HG02588 (cell line): Measurements from ENCODE around the gene BHLHE23.
"Not testable (repeated sequence)": the region's sequence is repeated elsewhere in the genome, so short reads cannot be mapped to it uniquely, and the experiment has no call there.

ENCODE experiments used
- ATAC-seq: cut with Tn5 transposase; IDR thresholded peaks from one replicate; pipeline ENCODE4 v1.9.1; 2021; ENCODE audit warnings: mild to moderate bottlenecking, moderate library complexity; ENCODE audit not compliant: unreplicated experiment

Gene BHLHE23

GRCh38 chr20:63043348-63044203, 36.8 kb upstream of the BHLHE23 start:
- no peak for ATAC-seq

- ATAC-seq: peak; percentile 55
Measured at GRCh38 chr20:63042448-63043071, 35.8 kb upstream of the BHLHE23 start.

DNA sequence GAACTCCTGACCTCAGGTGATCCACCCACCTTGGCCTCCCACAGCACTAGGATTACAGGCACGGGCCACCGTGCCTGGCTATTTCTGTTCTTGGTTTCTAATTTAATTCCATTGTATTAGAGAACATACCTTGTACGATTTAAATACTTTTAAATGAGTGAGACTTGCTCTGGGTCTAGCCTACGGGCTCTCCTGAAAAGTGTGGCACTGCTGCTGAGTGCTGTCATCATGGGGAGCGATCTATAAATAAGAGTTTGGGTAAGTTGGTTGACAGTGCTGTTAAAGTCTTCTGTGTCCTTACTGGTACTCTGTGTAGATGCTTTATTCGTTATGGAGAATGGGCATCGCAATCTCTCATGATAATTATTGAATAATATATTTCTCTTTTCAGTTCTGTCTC, 35.0 kb upstream of the BHLHE23 start:
- ATAC-seq: no peak

GRCh38 chr20:63037669-63038268, 31.0 kb upstream of the BHLHE23 start:
- ATAC-seq: no peak

GRCh38 chr20:63036291-63036690, 29.5 kb upstream of the BHLHE23 start:
- no peak for ATAC-seq

GRCh38 chr20:63035603-63036185, 28.9 kb upstream of the BHLHE23 start:
- ATAC-seq: no peak

- ATAC-seq: not testable (repeated sequence)
Measured at GRCh38 chr20:63034710-63035602, 28.2 kb upstream of the BHLHE23 start.

DNA sequence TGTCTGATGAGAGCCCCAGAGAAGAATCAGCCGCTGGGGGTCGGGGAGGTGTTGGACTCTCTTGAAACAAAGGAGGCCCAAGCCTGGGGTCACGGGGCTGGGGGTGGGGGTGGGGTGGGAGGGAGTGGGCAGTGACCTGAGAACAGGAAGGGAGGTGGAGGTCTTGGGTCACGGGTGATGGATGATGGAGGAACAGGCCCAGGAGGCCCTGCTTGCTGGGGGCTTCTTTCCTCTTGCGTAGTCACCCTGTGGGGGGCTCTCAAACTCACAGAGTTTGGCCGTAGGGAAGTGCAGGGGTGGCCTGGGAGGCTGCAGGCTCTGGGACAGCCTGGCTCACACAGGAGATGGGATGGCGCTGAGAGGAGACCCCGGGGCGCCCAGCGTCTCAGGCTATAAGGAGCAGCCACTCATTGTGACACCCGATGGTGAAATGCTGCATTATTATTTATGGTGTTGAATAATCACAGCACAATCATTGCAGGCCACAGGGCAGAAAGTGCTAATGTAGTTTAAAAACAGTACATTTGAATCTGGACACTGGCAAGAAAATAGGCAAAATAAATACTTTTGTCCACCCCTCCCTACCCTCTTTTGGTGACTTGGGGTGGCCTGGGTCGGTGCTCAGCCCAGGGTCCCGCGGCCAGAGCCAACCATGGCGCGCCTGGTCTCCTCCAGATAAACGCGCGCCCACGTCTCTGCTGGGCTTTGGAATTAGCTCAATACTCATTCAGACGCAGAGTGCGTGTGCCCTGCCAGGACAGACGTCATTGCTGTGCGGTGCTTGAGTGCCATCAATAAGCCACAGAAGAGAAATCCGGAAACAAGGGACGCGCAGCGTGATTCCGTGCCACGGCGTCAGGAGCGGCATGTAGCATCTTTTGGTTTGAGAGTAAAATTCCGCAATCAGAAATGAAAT, 27.3 kb upstream of the BHLHE23 start:
- ATAC-seq: no peak

DNA sequence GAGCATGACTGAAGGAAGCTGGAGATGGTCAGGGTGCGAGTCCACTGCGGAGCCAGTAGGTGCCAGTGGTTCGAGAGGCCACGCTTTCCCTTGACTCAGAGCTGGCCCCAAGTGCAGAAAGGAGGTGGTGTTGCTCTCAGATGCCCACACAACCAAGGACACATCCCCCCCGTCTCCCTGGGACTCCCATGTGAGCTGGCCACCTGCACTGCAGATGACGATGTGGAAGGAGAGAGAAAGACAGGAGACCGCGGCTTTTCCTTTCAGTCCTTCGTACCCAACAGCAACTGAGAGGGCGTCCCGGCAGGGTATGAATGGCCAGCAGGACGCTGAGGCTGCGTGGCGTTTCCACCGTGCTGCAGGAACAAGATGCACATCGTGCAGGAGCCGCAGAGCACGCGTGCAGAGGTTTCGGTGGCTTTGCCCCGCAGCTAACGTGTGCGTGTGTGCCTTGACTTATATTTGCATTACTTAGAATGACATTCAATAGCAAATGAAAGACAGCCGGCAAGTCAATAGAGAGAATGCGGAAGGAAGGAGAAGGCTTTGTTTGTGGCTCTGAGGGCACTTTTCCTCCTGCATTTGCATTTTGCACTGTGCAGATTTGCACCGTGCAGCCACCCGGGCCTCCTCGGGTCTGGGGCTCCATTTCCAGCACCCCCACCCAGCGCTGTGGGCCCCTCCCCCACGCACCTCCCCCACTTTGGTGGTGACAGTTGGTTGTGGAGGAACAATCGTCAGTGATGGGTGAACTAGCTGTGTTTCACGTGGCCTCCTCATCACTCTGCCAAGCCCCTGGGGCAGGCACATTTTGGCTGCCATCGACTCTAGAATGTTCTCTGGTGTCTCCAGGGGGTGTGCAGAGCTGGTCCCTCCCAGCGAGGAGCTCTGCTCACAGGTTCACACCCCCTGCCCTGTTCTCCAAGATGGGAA, 26.4 kb upstream of the BHLHE23 start:
- no peak for ATAC-seq

GRCh38 chr20:63032026-63032800, 25.4 kb upstream of the BHLHE23 start:
- no peak for ATAC-seq

DNA sequence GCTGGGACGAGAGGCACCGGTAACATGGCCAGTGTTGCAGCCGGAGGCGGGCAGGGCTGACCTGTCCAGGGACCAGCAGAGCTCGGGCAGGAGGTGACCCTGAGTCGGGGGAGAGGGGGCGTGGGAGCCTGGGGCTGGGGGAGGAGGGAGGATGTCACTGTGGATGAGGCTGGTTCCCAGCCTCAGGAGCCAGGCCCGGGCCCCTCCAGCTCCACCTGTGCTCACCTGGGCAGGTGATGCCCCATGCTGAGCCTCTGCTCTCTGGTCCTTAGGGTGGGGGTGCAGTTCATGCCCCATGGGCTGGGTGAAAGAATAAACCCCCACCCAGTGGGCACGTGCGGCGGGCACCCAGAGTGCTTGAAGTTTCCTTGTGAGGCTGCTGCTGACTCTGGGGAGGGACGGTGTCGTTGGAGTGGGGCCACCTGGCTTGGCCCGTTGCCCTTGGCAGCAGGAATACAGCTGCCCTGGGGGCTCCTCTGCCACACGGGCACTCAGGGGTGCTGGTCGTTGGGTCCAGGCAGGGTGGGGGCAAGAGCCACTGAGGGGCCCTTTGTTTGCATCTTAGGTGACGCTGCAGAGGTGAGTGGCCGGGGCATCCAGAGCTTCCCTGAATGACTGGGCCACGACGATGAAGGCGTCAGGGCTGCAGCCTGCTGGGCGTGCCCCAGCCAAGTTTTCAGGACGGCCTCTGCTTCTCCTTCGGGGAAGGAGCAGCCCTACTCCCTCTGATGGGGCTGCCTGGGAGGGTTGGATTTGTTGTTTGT, 24.7 kb upstream of the BHLHE23 start:
- ATAC-seq: no peak

DNA sequence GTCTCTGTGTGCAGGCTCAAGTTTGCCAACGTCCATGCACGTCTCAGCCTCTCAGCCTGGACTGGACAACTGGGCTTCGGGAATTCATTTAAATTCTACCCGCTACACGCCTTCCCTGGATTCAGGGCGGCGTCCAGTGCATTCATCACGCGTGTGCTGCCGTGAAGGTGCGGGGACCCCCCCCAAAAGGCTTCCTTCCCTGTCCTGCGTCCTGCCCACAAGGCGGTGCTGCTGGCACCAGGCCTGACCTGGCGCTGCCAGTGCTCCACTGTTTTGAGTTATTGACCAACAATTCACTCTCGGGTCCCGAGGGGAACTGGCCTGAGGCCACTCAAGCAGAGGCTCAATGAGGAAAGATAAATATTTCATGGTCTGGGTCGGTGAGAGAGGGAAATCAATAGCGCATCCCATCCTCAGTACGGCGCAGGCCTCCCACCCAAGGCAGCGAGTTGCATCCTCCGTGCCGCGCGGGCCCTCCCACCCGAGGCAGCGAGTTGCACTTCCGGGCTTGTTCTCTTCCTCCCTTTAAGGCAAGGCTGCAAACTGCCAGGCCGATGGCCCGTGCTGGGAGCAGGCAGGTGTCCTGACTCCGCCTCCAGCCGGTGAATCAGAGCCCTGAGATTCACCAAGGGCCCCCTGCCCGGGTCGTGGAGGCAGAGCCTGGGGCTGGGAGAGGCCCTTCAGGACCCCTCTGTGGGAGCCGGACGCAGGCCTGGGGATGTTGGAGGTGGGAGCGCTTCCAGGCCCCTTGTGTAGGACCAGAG, 22.8 kb upstream of the BHLHE23 start:
- ATAC-seq: no peak

DNA sequence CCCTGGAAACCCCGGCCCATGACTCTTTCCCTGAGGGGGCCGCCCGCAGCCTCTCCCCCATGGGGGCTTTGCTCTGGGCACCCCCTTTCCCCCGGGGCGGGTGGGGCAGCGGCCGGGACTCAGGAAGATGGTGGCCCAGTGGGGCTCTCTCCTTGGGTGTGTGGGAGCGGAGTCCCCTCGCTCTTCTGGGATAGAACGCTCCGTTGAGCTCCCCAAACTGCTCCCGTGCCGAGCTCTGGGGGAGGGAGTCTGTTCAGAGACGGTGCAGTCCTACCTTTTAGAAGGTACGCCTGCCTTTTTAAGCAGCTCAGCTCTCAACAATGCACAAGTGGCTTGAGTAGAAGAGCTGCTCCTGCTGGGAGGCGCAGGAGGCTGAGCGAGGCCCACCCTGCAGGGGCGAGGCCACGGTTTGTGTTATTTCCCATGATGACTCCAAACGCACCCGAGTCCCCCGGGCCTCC, 21.7 kb upstream of the BHLHE23 start:
- ATAC-seq: no peak

DNA sequence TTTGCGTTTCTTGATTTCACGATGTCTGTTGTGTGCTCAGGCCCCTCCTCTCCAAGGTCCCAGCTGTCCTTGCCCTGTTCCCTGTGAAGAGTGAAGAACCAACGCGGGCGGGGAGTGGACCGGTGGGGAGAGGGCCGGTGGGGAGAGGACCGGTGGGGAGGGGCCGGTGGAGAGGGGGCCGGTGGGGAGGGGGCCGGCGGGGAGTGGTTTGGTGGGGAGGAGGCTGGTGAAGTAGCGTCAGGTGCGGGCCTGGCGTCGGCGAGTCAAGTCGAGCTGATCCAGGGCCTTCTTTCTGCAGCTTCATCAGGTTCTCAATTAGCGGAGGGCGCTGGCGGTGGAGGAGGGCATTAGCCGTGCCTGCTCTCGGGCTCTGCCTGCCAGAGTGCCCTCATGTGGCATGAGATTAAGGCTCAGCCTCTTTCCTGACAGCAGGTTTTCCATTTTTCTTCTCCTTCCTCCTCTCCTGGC, 21.2 kb upstream of the BHLHE23 start:
- ATAC-seq: no peak

- ATAC-seq: no peak
Measured at GRCh38 chr20:63027221-63027921, 20.6 kb upstream of the BHLHE23 start.
